ENCODE results near the gene MAD1L1. TPM values are rescaled to one million over a fixed set of nuclear protein-coding genes. Genes with fewer than 3 reads are reported as not detected.

Gene MAD1L1
- total RNA-seq, 1 donor from 2014 or later: 32.3 TPM

- DNase-seq (ENCODE audit: low read depth): no peak
- no peaks in the 10 kb centered on the region for H3K27me3 ChIP-seq (ENCODE audit: insufficient read depth, low read length)
- H4K20me1 ChIP-seq (ENCODE audit: insufficient read depth, low read length): peaks cover 30% of the 10 kb centered on the region
- H3K36me3 ChIP-seq (ENCODE audit: insufficient read depth, low read length): no peaks in the 10 kb centered on the region
- H3K9ac ChIP-seq (ENCODE audit: low read length): no peak overlapping the region
- H3K4me3 ChIP-seq (ENCODE audit: insufficient read depth, low read depth, low read length): no peak overlapping the region
- H3K79me2 ChIP-seq (ENCODE audit: insufficient read depth, low read length): no peaks in the 10 kb centered on the region
- H3K4me1 Mint-ChIP-seq (ENCODE audit: low read depth, unreplicated experiment): no peaks in the 10 kb centered on the region
- no peak overlapping the region for H3K4me3 Mint-ChIP-seq (ENCODE audit: unreplicated experiment)
- H3K4me1 ChIP-seq (ENCODE audit: insufficient read depth, low read length): peaks cover 11% of the 10 kb centered on the region
- H3K27me3 Mint-ChIP-seq (ENCODE audit: low read depth, unreplicated experiment): no peaks in the 10 kb centered on the region
- peaks cover 17% of the 10 kb centered on the region for H3K36me3 Mint-ChIP-seq (ENCODE audit: low read depth, unreplicated experiment)
- no peak overlapping the region for H3K4me2 ChIP-seq (ENCODE audit: low read length)
- H3K9me3 ChIP-seq (ENCODE audit: insufficient read depth, low read depth, low read length): no peaks in the 10 kb centered on the region
- H3K9me3 Mint-ChIP-seq (ENCODE audit: unreplicated experiment): no peaks in the 10 kb centered on the region
- H3K27ac Mint-ChIP-seq (ENCODE audit: unreplicated experiment): no peak overlapping the region
- no peak for TF ChIP-seq CTCF (IDR thresholded peaks at IDR 0.05; ENCODE audit: insufficient read depth, low read depth, low read length)
- no peak for TF ChIP-seq EZH2 (IDR thresholded peaks at IDR 0.05; ENCODE audit: insufficient read depth, low read length)
- H3K27ac ChIP-seq (ENCODE audit: low read depth, low read length): no peak overlapping the region
- no peak overlapping the region for H2AFZ ChIP-seq (ENCODE audit: low read depth, low read length)
- FAIRE-seq: no peak
Observed at GRCh38 chr7:2066251-2066919, 166.4 kb downstream of the MAD1L1 start.

- Histone ChIP-seq H3K79me2 (ENCODE audit: insufficient read depth, low read length) (no peaks in the 10 kb centered on the region), H3K27ac (ENCODE audit: low read depth, low read length) (no peak overlapping the region), H4K20me1 (ENCODE audit: insufficient read depth, low read length) (peaks cover 25% of the 10 kb centered on the region), H3K36me3 (ENCODE audit: insufficient read depth, low read length) (no peaks in the 10 kb centered on the region), H3K27me3 (ENCODE audit: insufficient read depth, low read length) (no peaks in the 10 kb centered on the region), H3K9me3 (ENCODE audit: insufficient read depth, low read depth, low read length) (no peaks in the 10 kb centered on the region), H3K4me2 (ENCODE audit: low read length) (no peak overlapping the region), H3K4me3 (ENCODE audit: insufficient read depth, low read depth, low read length) (no peak overlapping the region), H2AFZ (ENCODE audit: low read depth, low read length) (no peak overlapping the region), H3K4me1 (ENCODE audit: insufficient read depth, low read length) (peaks cover 11% of the 10 kb centered on the region), H3K9ac (ENCODE audit: low read length) (no peak overlapping the region)
- no peak for DNase-seq (ENCODE audit: low read depth)
- Mint-ChIP-seq H3K36me3 (ENCODE audit: low read depth, unreplicated experiment) (peaks cover 18% of the 10 kb centered on the region), H3K4me3 (ENCODE audit: unreplicated experiment) (no peak overlapping the region), H3K27me3 (ENCODE audit: low read depth, unreplicated experiment) (no peaks in the 10 kb centered on the region), H3K9me3 (ENCODE audit: unreplicated experiment) (peaks cover 4% of the 10 kb centered on the region), H3K4me1 (ENCODE audit: low read depth, unreplicated experiment) (no peaks in the 10 kb centered on the region), H3K27ac (ENCODE audit: unreplicated experiment) (no peak overlapping the region)
- TF ChIP-seq EZH2 (IDR thresholded peaks at IDR 0.05; ENCODE audit: insufficient read depth, low read length) (no peak), CTCF (IDR thresholded peaks at IDR 0.05; ENCODE audit: insufficient read depth, low read depth, low read length) (no peak)
- FAIRE-seq: no peak
Observed at GRCh38 chr7:2065528-2065927, 167.2 kb downstream of the MAD1L1 start.

- Mint-ChIP-seq H3K9me3 (ENCODE audit: unreplicated experiment) (peaks cover 12% of the 10 kb centered on the region), H3K36me3 (ENCODE audit: low read depth, unreplicated experiment) (peaks cover 29% of the 10 kb centered on the region), H3K27me3 (ENCODE audit: low read depth, unreplicated experiment) (no peaks in the 10 kb centered on the region), H3K27ac (ENCODE audit: unreplicated experiment) (no peak overlapping the region), H3K4me1 (ENCODE audit: low read depth, unreplicated experiment) (no peaks in the 10 kb centered on the region), H3K4me3 (ENCODE audit: unreplicated experiment) (no peak overlapping the region)
- TF ChIP-seq EZH2 (IDR thresholded peaks at IDR 0.05; ENCODE audit: insufficient read depth, low read length) (no peak), CTCF (IDR thresholded peaks at IDR 0.05; ENCODE audit: insufficient read depth, low read depth, low read length) (no peak)
- Histone ChIP-seq H3K79me2 (ENCODE audit: insufficient read depth, low read length) (no peaks in the 10 kb centered on the region), H3K4me3 (ENCODE audit: insufficient read depth, low read depth, low read length) (no peak overlapping the region), H3K36me3 (ENCODE audit: insufficient read depth, low read length) (no peaks in the 10 kb centered on the region), H3K27me3 (ENCODE audit: insufficient read depth, low read length) (no peaks in the 10 kb centered on the region), H4K20me1 (ENCODE audit: insufficient read depth, low read length) (peaks cover 26% of the 10 kb centered on the region), H3K9me3 (ENCODE audit: insufficient read depth, low read depth, low read length) (peaks cover 5% of the 10 kb centered on the region), H3K27ac (ENCODE audit: low read depth, low read length) (no peak overlapping the region), H3K4me1 (ENCODE audit: insufficient read depth, low read length) (no peaks in the 10 kb centered on the region), H3K4me2 (ENCODE audit: low read length) (no peak overlapping the region), H2AFZ (ENCODE audit: low read depth, low read length) (no peak overlapping the region), H3K9ac (ENCODE audit: low read length) (no peak overlapping the region)
- DNase-seq (ENCODE audit: low read depth) (no peak), FAIRE-seq (no peak)
Observed at GRCh38 chr7:2063563-2064260, 169.0 kb downstream of the MAD1L1 start.
